NCI-H2196 (cell line): ENCODE data around the gene ANO1.
"Not testable (repeated sequence)": the region's sequence is repeated elsewhere in the genome, so short reads cannot be mapped to it uniquely, and the experiment has no call there.

Experiments used
- DNase-seq: peaks from one replicate; lab custom pipeline; 2025; ENCODE audit not compliant: unreplicated experiment; lab: John Stamatoyannopoulos, UW

ANO1 gene

GRCh38 chr11:70183483-70184176, 105.5 kb downstream of the ANO1 start:
- DNase-seq = no peak

- DNase-seq = no peak
Observed at GRCh38 chr11:70184396-70184795, 106.3 kb downstream of the ANO1 start.

- DNase-seq = no peak
Observed at GRCh38 chr11:70185348-70186055, 107.4 kb downstream of the ANO1 start.

GRCh38 chr11:70186420-70186819, 108.3 kb downstream of the ANO1 start:
- DNase-seq = no peak

GRCh38 chr11:70186936-70187335, 108.8 kb downstream of the ANO1 start:
- DNase-seq = no peak

GRCh38 chr11:70187771-70188170, 109.7 kb downstream of the ANO1 start:
- DNase-seq = no peak

GRCh38 chr11:70189622-70190021, 111.5 kb downstream of the ANO1 start:
- DNase-seq = no peak

- DNase-seq = peak; percentile 69
Observed at GRCh38 chr11:70191495-70192140, 113.5 kb downstream of the ANO1 start.

GRCh38 chr11:70192666-70193410, 114.7 kb downstream of the ANO1 start:
- no peak for DNase-seq

GRCh38 chr11:70193411-70194292, 115.5 kb downstream of the ANO1 start:
- no peak for DNase-seq

GRCh38 chr11:70194792-70195791, 117.0 kb downstream of the ANO1 start:
- no peak for DNase-seq

GRCh38 chr11:70200212-70200844, 122.2 kb downstream of the ANO1 start:
- DNase-seq = no peak

- DNase-seq = not testable (repeated sequence)
Observed at GRCh38 chr11:70201047-70201446, 122.9 kb downstream of the ANO1 start.

- no peak for DNase-seq
Observed at GRCh38 chr11:70201882-70202861, 124.1 kb downstream of the ANO1 start.

GRCh38 chr11:70202920-70203750, 125.0 kb downstream of the ANO1 start, which contains the start of gene FADD:
Gene FADD (plus strand): TSS chr11:70203296. CDS start chr11:70203460, 164 bp downstream.
- DNase-seq = peak; percentile 97

GRCh38 chr11:70203751-70204465, 125.8 kb downstream of the ANO1 start:
- DNase-seq = peak; percentile 47
